CD14-positive monocyte (primary cell): ENCODE results near the gene NECTIN1. TPM values are rescaled to one million over a fixed set of nuclear protein-coding genes. Genes with fewer than 3 reads are reported as not detected.

ENCODE experiments used
- DNase-seq, 3 donors: peaks; one replicate each; pipeline ENCODE4 v3.0.0-alpha.2; 2011 to 2022
- H2AFZ ChIP-seq: 2 replicates; pipeline ENCODE4 v1.6.0; 2012; ENCODE audit warnings: mild to moderate bottlenecking, low read depth, low read length, inconsistent platforms; ENCODE audit not compliant: insufficient read depth, poor library complexity, severe bottlenecking
- H3K27ac ChIP-seq, 2 donors: 1 replicate in 1 of 2; 2 replicates in 1 of 2; pipeline ENCODE4 v1.5.1; 2012 to 2013; ENCODE audit warnings: low read length in 2 of 2, control low read depth in 1 of 2, inconsistent platforms in 1 of 2, low read depth in 1 of 2, mild to moderate bottlenecking in 1 of 2
- H3K27me3 ChIP-seq, 2 donors: one replicate each; pipeline versions ENCODE4 v1.6.0 to v1.6.1; 2011 to 2013; ENCODE audit warnings: low read length in 2 of 2; ENCODE audit not compliant: control insufficient read depth in 2 of 2, insufficient read depth in 2 of 2
- H3K36me3 ChIP-seq, 2 donors: replicated peaks in 1 of 2; 1 replicate in 1 of 2; 2 replicates in 1 of 2; pipeline versions ENCODE4 v1.5.1 to v1.6.1; 2012 to 2013; ENCODE audit warnings: low read length in 2 of 2, control low read depth in 1 of 2, inconsistent platforms in 1 of 2, mild to moderate bottlenecking in 1 of 2; ENCODE audit not compliant: insufficient read depth in 2 of 2, control insufficient read depth in 1 of 2
- H3K4me1 ChIP-seq, 2 donors: 1 replicate in 1 of 2; 2 replicates in 1 of 2; pipeline versions ENCODE4 v1.5.1 to v1.6.1; 2012 to 2013; ENCODE audit warnings: low read length in 2 of 2, control low read depth in 1 of 2, inconsistent platforms in 1 of 2, mild to moderate bottlenecking in 1 of 2, moderate library complexity in 1 of 2; ENCODE audit not compliant: insufficient read depth in 2 of 2, control insufficient read depth in 1 of 2
- H3K4me2 ChIP-seq: replicated peaks from 2 replicates; pipeline ENCODE3; 2012; ENCODE audit warnings: low read length, moderate library complexity, mild to moderate bottlenecking; ENCODE audit not compliant: poor library complexity, severe bottlenecking; ENCODE audit errors: extremely low read depth
- H3K4me3 ChIP-seq, 3 experiments: fragments of 200-600 bp in 1 of 3; sonication (generic) in 1 of 3; replicated peaks in 1 of 3; 1 replicate in 2 of 3; 2 replicates in 1 of 3; pipeline ENCODE4 v1.5.1; 2011 to 2013; ENCODE audit warnings: low read length in 3 of 3, mild to moderate bottlenecking in 3 of 3, control low read depth in 2 of 3, low read depth in 2 of 3, inconsistent platforms in 1 of 3, moderate library complexity in 1 of 3
- H3K79me2 ChIP-seq: 2 replicates; pipeline ENCODE4 v1.6.0; 2012; ENCODE audit warnings: mild to moderate bottlenecking, control low read depth, inconsistent platforms, low read length, moderate library complexity; ENCODE audit not compliant: insufficient read depth
- H3K9ac ChIP-seq: 2 replicates; pipeline ENCODE4 v1.6.0; 2017; ENCODE audit warnings: low read length, mild to moderate bottlenecking; ENCODE audit not compliant: insufficient read depth, poor library complexity, severe bottlenecking
- H3K9me3 ChIP-seq, 2 donors: replicated peaks in 1 of 2; 1 replicate in 1 of 2; 2 replicates in 1 of 2; pipeline versions ENCODE4 v1.5.1 to v1.6.1; 2012 to 2013; ENCODE audit warnings: low read length in 2 of 2, control low read depth in 1 of 2; ENCODE audit not compliant: control insufficient read depth in 1 of 2, insufficient read depth in 1 of 2
- H4K20me1 ChIP-seq: 2 replicates; pipeline ENCODE4 v1.6.0; 2012; ENCODE audit warnings: mild to moderate bottlenecking, low read length, control low read depth, moderate library complexity; ENCODE audit not compliant: insufficient read depth
- H3K27ac Mint-ChIP-seq, 7 donors: one replicate each; pipeline ENCODE4 v1.8.0; 2020; ENCODE audit warnings: mild to moderate bottlenecking in 7 of 7, mixed read lengths in 7 of 7, moderate library complexity in 6 of 7, inconsistent platforms in 2 of 7
- H3K27me3 Mint-ChIP-seq, 3 donors: one replicate each; pipeline ENCODE4 v1.8.0; 2021 to 2022; ENCODE audit warnings: low read depth in 3 of 3, mild to moderate bottlenecking in 3 of 3, mixed read lengths in 3 of 3, moderate library complexity in 3 of 3, inconsistent platforms in 1 of 3
- H3K36me3 Mint-ChIP-seq, 2 donors: one replicate each; pipeline ENCODE4 v1.8.0; 2020; ENCODE audit warnings: mixed read lengths in 2 of 2, inconsistent platforms in 1 of 2, mild to moderate bottlenecking in 1 of 2
- H3K4me1 Mint-ChIP-seq: one replicate; pipeline ENCODE4 v1.8.0; 2020; ENCODE audit warnings: mild to moderate bottlenecking, mixed read lengths
- H3K4me3 Mint-ChIP-seq, 2 donors: one replicate each; pipeline ENCODE4 v1.8.0; 2020; ENCODE audit warnings: mild to moderate bottlenecking in 2 of 2, mixed read lengths in 2 of 2, moderate library complexity in 1 of 2
- H3K9me3 Mint-ChIP-seq, 7 donors: one replicate each; pipeline ENCODE4 v1.8.0; 2020 to 2022; ENCODE audit warnings: mixed read lengths in 7 of 7, mild to moderate bottlenecking in 6 of 7, moderate library complexity in 6 of 7, inconsistent platforms in 2 of 7
- WGBS: methylation state at CpG from one replicate; pipeline ENCODE4 v1.1.5; 2013; ENCODE audit warnings: missing lambda C conversion rate; ENCODE audit not compliant: insufficient coverage; 5-methylcytosine and 5-hydroxymethylcytosine counted together
- intact Hi-C, 2 donors: fragments of 100-400 bp; cut with micrococcal nuclease; formaldehyde crosslinking; loops; one replicate each; pipeline versions ENCODE4 v1.15.0 to v1.15.1; 2023
- polyA plus RNA-seq, 3 donors: library from polyadenylated mRNA; depleted of rRNA in 1 of 3; unstranded in 2 of 3; stranded (reverse) in 1 of 3; fragments of 300-500 nt in 2 of 3; fragments of >200 nt in 1 of 3; fragmentation: Illumina TruSeq in 2 of 3; gene quantifications; 1 replicate in 2 of 3; 2 replicates in 1 of 3; pipeline ENCODE4 v1.2.3, GENCODE V29; 2012 to 2021
- TF ChIP-seq, protein P1 (sequence below): fragments of 200-600 bp; IDR thresholded peaks from one replicate; pipeline ENCODE4 v1.8.0; 2022; ENCODE audit warnings: antibody characterized with exemption, mild to moderate bottlenecking

Gene NECTIN1
- polyA plus RNA-seq, 3 donors: 0.53 to 8.3 (median 0.85) TPM

DNA sequence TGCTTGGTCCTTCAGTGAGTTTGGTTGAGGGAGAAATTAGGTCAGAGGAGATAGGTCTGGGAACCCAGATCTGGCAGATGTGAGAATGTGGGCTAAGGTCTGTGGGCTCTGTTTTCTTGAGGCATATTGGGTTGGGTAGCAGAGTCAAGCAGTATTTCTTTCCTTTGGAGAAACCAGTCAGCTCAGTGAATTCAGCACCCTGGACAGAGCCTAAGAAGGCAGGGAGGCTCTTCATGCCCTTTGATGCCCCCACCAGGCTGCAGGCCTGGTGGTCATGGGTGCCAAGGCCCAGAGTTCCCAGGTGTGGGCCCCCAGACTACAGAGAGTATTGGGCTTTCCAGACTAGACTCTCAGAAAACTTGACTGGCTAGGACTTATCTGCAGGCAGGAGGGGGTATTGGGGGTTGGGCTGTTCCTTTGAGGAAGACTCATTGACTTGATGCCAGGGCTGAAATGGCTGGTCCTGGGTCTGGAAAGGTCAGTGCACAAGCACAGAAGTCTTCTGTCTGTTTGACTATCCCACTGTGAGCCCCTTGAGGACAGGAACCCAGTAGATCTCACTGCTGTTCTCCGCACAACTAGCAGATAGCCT lies 45.3 kb upstream of the NECTIN1 start:
- Histone ChIP-seq H3K4me2 (no peak overlapping the region), H2AFZ (no peak overlapping the region), H3K9me3 (no peaks in the 10 kb centered on the region), H3K79me2 (no peaks in the 10 kb centered on the region), H3K4me1 (no peaks in the 10 kb centered on the region), H3K27ac (no peak overlapping the region), H3K9ac (no peak overlapping the region), H3K27me3 (no peaks in the 10 kb centered on the region), H4K20me1 (no peaks in the 10 kb centered on the region), H3K4me3 (no peak overlapping the region), H3K36me3 (no peaks in the 10 kb centered on the region)
- H3K4me3 Mint-ChIP-seq: no peak overlapping the region
- TF ChIP-seq, protein P1, sequence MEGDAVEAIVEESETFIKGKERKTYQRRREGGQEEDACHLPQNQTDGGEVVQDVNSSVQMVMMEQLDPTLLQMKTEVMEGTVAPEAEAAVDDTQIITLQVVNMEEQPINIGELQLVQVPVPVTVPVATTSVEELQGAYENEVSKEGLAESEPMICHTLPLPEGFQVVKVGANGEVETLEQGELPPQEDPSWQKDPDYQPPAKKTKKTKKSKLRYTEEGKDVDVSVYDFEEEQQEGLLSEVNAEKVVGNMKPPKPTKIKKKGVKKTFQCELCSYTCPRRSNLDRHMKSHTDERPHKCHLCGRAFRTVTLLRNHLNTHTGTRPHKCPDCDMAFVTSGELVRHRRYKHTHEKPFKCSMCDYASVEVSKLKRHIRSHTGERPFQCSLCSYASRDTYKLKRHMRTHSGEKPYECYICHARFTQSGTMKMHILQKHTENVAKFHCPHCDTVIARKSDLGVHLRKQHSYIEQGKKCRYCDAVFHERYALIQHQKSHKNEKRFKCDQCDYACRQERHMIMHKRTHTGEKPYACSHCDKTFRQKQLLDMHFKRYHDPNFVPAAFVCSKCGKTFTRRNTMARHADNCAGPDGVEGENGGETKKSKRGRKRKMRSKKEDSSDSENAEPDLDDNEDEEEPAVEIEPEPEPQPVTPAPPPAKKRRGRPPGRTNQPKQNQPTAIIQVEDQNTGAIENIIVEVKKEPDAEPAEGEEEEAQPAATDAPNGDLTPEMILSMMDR: no peak
- WGBS: no CpG with 5 or more reads among the region's 1 CpG
- H3K9me3 Mint-ChIP-seq: no peaks in the 10 kb centered on the region
- peaks cover 7 to 22% (median 10%) of the 10 kb centered on the region in 3 donors for H3K27me3 Mint-ChIP-seq
- H3K27ac Mint-ChIP-seq: no peak overlapping the region
- no peaks in the 10 kb centered on the region for H3K36me3 Mint-ChIP-seq
- no peak for DNase-seq
- H3K4me1 Mint-ChIP-seq: no peaks in the 10 kb centered on the region
- intact Hi-C loops: no loop called here

DNA sequence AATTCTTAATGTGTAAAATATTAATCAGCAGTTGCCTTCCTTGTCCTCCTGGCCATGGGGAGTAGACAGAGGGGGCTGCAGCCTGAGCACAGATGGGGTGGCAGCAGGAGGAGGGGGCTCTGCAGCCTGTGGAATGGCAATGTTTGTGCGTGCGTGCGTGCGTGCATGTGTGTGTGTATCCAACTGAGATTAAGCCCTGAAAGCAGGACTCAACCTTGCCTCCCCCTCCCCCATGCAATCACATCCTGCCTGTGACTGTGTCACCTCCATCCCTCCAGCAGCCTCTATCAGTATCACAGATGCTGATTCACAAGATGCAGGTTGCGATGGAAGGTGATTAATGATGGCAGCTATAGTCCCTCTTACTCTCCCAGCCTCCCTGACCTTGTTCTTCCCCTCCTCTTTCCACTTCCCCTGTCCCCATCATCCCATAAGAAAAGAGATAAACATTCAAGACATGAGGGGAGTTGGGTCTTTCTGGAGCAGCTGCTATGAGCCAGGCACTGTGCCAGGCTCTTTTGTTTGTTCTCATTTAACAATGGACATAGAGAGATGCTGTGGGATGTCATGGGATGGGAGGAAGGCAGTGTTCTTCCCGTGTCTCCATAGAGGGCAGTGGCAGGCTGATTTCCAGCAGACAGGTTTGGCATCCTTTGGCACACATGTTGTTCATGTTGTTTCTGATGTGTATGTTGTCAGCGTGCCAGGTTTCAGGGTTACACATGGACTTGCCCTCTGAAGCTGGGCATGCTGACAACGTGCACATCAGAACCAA lies 43.8 kb upstream of the NECTIN1 start:
- H3K4me3 ChIP-seq: no peak overlapping the region
- peaks cover 0 to 4% of the 10 kb centered on the region in 2 donors for H3K27me3 ChIP-seq
- no peak overlapping the region for H3K4me2 ChIP-seq
- H3K79me2 ChIP-seq: no peaks in the 10 kb centered on the region
- TF ChIP-seq, protein P1: no peak
- no peak overlapping the region for H3K9ac ChIP-seq
- H3K4me1 ChIP-seq: no peaks in the 10 kb centered on the region
- H3K27ac Mint-ChIP-seq: no peak overlapping the region
- H3K4me3 Mint-ChIP-seq: no peak overlapping the region
- H3K27ac ChIP-seq: no peak overlapping the region
- H3K36me3 Mint-ChIP-seq: no peaks in the 10 kb centered on the region
- no peak overlapping the region for H2AFZ ChIP-seq
- H4K20me1 ChIP-seq: no peaks in the 10 kb centered on the region
- peaks cover 0 to 6% (median 0%) of the 10 kb centered on the region in 7 donors for H3K9me3 Mint-ChIP-seq
- no peaks in the 10 kb centered on the region for H3K4me1 Mint-ChIP-seq
- intact Hi-C loops: no loop called here
- WGBS: 76% methylated on average over 3 of the region's 8 CpGs
- H3K9me3 ChIP-seq: no peaks in the 10 kb centered on the region
- no peaks in the 10 kb centered on the region for H3K36me3 ChIP-seq
- H3K27me3 Mint-ChIP-seq: peaks cover 13 to 22% (median 15%) of the 10 kb centered on the region in 3 donors
- DNase-seq: no peak
